CD4-positive, alpha-beta memory T cell (primary cell): Measurements from ENCODE around the gene MAP2K3. TPM values are rescaled to one million over a fixed set of nuclear protein-coding genes. Genes with fewer than 3 reads are reported as not detected.

ENCODE experiments used
- CTCF ChIA-PET: fragments of 350-600 bp; sonication (Branson Sonifier 250); formaldehyde crosslinking; loops from one replicate; lab custom pipeline; 2021; ENCODE audit warnings: inconsistent platforms; ENCODE audit not compliant: partially characterized antibody; lab: Charles Lee
- POLR2A ChIA-PET: fragments of 350-600 bp; sonication (Branson Sonifier 250); formaldehyde crosslinking; loops from one replicate; lab custom pipeline; 2021; ENCODE audit not compliant: partially characterized antibody; lab: Charles Lee
- DNase-seq, 5 donors: peaks; one replicate each; pipeline versions ENCODE4 v3.0.0 to v3.0.0-alpha.2; 2020 to 2022; ENCODE audit warnings: mixed read lengths in 1 of 5
- H3K27ac ChIP-seq: one replicate; pipeline ENCODE4 v1.7.0; 2013; ENCODE audit warnings: low read depth, low read length
- H3K27me3 ChIP-seq: 2 replicates; pipeline ENCODE4 v1.7.0; 2013; ENCODE audit warnings: mild to moderate bottlenecking, low read length, moderate library complexity; ENCODE audit not compliant: insufficient read depth
- H3K36me3 ChIP-seq: 2 replicates; pipeline ENCODE4 v1.7.0; 2013; ENCODE audit warnings: mild to moderate bottlenecking, low read length, moderate library complexity; ENCODE audit not compliant: insufficient read depth
- H3K4me1 ChIP-seq: 2 replicates; pipeline ENCODE4 v1.7.0; 2013; ENCODE audit warnings: mild to moderate bottlenecking, low read length, moderate library complexity; ENCODE audit not compliant: insufficient read depth
- H3K4me3 ChIP-seq, 2 donors: one replicate each; pipeline ENCODE4 v1.7.0; 2013; ENCODE audit warnings: low read length in 2 of 2, mild to moderate bottlenecking in 1 of 2
- H3K9me3 ChIP-seq, 2 donors: one replicate each; pipeline ENCODE4 v1.7.0; 2013; ENCODE audit warnings: low read length in 2 of 2, control low read depth in 1 of 2; ENCODE audit not compliant: control insufficient read depth in 1 of 2
- H3K27ac Mint-ChIP-seq, 7 donors: one replicate each; pipeline ENCODE4 v1.8.0; 2020 to 2021; ENCODE audit warnings: mixed read lengths in 7 of 7, mild to moderate bottlenecking in 6 of 7, inconsistent platforms in 3 of 7, moderate library complexity in 3 of 7
- H3K27me3 Mint-ChIP-seq, 2 donors: one replicate each; pipeline ENCODE4 v1.8.0; 2020 to 2021; ENCODE audit warnings: mixed read lengths in 2 of 2
- H3K36me3 Mint-ChIP-seq, 2 donors: one replicate each; pipeline ENCODE4 v1.8.0; 2020 to 2021; ENCODE audit warnings: mixed read lengths in 2 of 2, inconsistent platforms in 1 of 2, mild to moderate bottlenecking in 1 of 2
- H3K4me1 Mint-ChIP-seq, 4 donors: one replicate each; pipeline ENCODE4 v1.8.0; 2020 to 2021; ENCODE audit warnings: mixed read lengths in 4 of 4, mild to moderate bottlenecking in 1 of 4
- H3K4me3 Mint-ChIP-seq, 8 donors: one replicate each; pipeline ENCODE4 v1.8.0; 2020 to 2021; ENCODE audit warnings: mixed read lengths in 8 of 8, mild to moderate bottlenecking in 7 of 8, moderate library complexity in 6 of 8, inconsistent platforms in 3 of 8
- H3K9me3 Mint-ChIP-seq, 8 donors: one replicate each; pipeline ENCODE4 v1.8.0; 2020 to 2021; ENCODE audit warnings: mixed read lengths in 8 of 8, mild to moderate bottlenecking in 5 of 8, inconsistent platforms in 3 of 8, moderate library complexity in 1 of 8
- intact Hi-C: fragments of 100-400 bp; cut with micrococcal nuclease; formaldehyde crosslinking; loops from one replicate; pipeline ENCODE4 v1.15.1; 2023
- polyA plus RNA-seq, 2 donors: library from polyadenylated mRNA; unstranded; fragments of 300-500 nt; fragmentation: Illumina TruSeq; gene quantifications; one replicate each; pipeline ENCODE4 v1.2.3, GENCODE V29; 2021
- total RNA-seq, 2 experiments: library from RNA; stranded (reverse); gene quantifications; one replicate each; pipeline ENCODE4 v1.2.3, GENCODE V29; 2021

MAP2K3 gene
- total and polyA plus RNA-seq, 4 experiments from 2014 or later = 48.5 to 88.9 (median 57.9) TPM

DNA sequence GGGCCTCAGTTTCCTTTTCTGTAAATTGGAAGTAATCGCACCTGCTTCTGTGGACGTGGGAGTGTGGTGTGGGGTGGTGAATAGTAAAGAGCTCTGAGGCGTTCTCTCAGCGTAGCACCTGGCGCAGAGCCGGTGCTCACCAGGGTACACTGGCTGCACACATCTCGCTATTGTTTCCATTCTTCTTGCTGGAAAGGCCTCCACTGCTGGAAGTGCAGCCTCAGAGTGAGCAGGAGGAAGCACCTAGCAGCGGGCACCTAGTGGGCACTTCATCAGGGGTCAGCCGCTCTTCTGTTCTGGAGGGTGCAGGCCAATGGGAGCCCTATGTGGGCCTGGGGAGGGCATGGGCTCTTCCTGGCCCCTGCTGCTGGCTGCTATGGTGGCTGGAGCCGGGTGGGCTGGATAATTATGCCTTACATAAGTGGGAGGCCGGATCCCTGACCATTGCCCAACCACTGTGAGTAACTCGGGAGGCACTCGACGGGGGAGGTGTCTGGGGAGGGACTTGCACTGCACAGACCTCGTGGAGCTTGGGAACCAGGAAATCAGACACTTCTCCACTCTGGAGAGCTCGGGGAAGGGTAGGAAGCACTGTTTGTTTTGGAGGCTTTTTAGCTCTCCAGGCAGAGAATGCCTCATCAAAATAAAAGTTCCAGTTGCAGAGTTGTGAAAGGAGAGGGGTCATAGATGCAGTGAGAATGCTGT lies 1.7 kb downstream of the MAP2K3 start:
- peaks cover 28 to 76% (median 48%) of the 10 kb centered on the region in 4 donors for H3K4me1 Mint-ChIP-seq
- ChIA-PET CTCF (interaction anchor here (0.6 to 4.3 kb wide), 7 partner anchors 8 to 1341 kb away, joined by 3 to 56 read pairs (median 4); no protein-coding TSS in a partner anchor), POLR2A (interaction anchor here (1.2 to 4.3 kb wide), 10 partner anchors 7 to 243 kb away, joined by 3 to 59 read pairs (median 13); partner anchors contain the start of genes DHRS7B, NATD1, TMEM11 and USP22)
- Histone ChIP-seq H3K9me3 (no peaks in the 10 kb centered on the region), H3K27ac (peak overlapping the region; percentile 94), H3K27me3 (no peaks in the 10 kb centered on the region), H3K4me1 (peaks cover 57% of the 10 kb centered on the region), H3K36me3 (no peaks in the 10 kb centered on the region), H3K4me3 (peak overlapping the region; percentile 76 to 87)
- peaks cover 0 to 4% (median 0%) of the 10 kb centered on the region in 8 donors for H3K9me3 Mint-ChIP-seq
- intact Hi-C loops = no loop called here
- peaks cover 0 to 2% of the 10 kb centered on the region in 2 donors for H3K27me3 Mint-ChIP-seq
- peak in 1 of 5 donors; percentile 60 for DNase-seq
- H3K4me3 Mint-ChIP-seq = peak overlapping the region; percentile 95 to 99 (median 96)
- H3K36me3 Mint-ChIP-seq = peaks cover 0 to 28% of the 10 kb centered on the region in 2 donors
- peak overlapping the region; percentile 97 to 99 (median 98) for H3K27ac Mint-ChIP-seq

GRCh38 chr17:21286909-21287702 lies 2.6 kb downstream of the MAP2K3 start:
- intact Hi-C loops = no loop called here
- H3K4me3 Mint-ChIP-seq = peak overlapping the region; percentile 95 to 99 (median 96)
- CTCF ChIA-PET = interaction anchor here (0.6 to 4.3 kb wide), 9 partner anchors 9 to 1342 kb away, joined by 3 to 56 read pairs (median 3); no protein-coding TSS in a partner anchor
- POLR2A ChIA-PET = interaction anchor here (1.2 to 4.3 kb wide), 11 partner anchors 8 to 244 kb away, joined by 3 to 59 read pairs (median 11); partner anchors contain the start of genes DHRS7B, NATD1, TMEM11 and USP22
- peaks cover 0 to 7% (median 0%) of the 10 kb centered on the region in 8 donors for H3K9me3 Mint-ChIP-seq
- no peaks in the 10 kb centered on the region for H3K9me3 ChIP-seq
- H3K4me1 Mint-ChIP-seq = peaks cover 30 to 69% (median 51%) of the 10 kb centered on the region in 4 donors
- peaks cover 0 to 2% of the 10 kb centered on the region in 2 donors for H3K27me3 Mint-ChIP-seq
- peak in 1 of 5 donors; percentile 71 for DNase-seq
- H3K27ac Mint-ChIP-seq = peak overlapping the region; percentile 97 to 99 (median 98)
- H3K27ac ChIP-seq = peak overlapping the region; percentile 94
- H3K36me3 ChIP-seq = no peaks in the 10 kb centered on the region
- peak overlapping the region; percentile 76 to 87 for H3K4me3 ChIP-seq
- H3K27me3 ChIP-seq = no peaks in the 10 kb centered on the region
- peaks cover 57% of the 10 kb centered on the region for H3K4me1 ChIP-seq
- H3K36me3 Mint-ChIP-seq = peaks cover 0 to 31% of the 10 kb centered on the region in 2 donors

DNA sequence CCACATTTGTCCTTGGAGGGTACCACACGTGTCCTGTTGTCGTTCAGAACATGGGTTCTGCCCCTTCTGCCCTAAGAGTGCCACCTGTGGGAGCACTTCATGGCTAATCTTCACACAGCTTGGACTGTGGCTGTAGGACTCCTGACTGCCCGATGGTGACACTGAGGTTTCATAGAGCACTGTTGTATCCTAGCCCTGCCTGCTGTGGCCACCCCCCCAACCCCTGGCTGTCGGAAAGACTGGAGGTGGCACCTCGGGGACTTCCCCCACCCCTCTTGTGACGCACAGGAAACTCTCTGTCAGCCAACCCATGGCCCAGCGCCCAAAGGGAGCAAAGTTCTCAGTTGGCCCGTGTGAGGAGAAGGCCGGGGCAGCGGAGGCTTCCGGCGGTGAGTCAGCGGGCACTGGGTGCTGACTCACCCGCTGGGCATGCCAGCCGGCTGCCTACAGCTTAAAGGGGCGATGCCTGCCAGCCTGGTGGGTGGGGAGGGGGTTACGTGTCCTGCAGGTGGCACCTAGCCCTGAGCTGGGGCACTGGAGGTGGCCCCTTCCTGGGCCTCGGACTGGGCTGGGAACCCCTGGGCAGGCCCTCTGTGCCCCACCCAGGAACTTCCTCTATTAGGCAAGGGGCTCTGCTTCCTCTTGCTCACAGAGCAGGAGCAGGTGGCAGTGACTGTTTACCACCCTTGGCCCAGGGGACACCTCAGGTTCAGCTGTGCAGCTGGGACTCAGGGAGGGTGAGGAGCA lies 3.4 kb downstream of the MAP2K3 start:
- Histone ChIP-seq H3K4me3 (peak overlapping the region; percentile 76 to 87), H3K4me1 (peaks cover 57% of the 10 kb centered on the region), H3K36me3 (no peaks in the 10 kb centered on the region), H3K27me3 (no peaks in the 10 kb centered on the region), H3K9me3 (no peaks in the 10 kb centered on the region), H3K27ac (peak overlapping the region; percentile 94)
- Mint-ChIP-seq H3K27ac (peak overlapping the region; percentile 97 to 99 (median 98)), H3K4me1 (peaks cover 31 to 69% (median 51%) of the 10 kb centered on the region in 4 donors), H3K27me3 (peaks cover 0 to 4% of the 10 kb centered on the region in 2 donors), H3K9me3 (peaks cover 0 to 10% (median 3%) of the 10 kb centered on the region in 8 donors), H3K4me3 (peak overlapping the region; percentile 95 to 99 (median 96)), H3K36me3 (peaks cover 0 to 34% of the 10 kb centered on the region in 2 donors)
- POLR2A ChIA-PET = interaction anchor here (0.7 to 4.3 kb wide), 13 partner anchors 8 to 245 kb away, joined by 3 to 59 read pairs (median 8); partner anchors contain the start of genes DHRS7B, NATD1, TMEM11 and USP22
- CTCF ChIA-PET = interaction anchor here (1.0 to 4.3 kb wide), 7 partner anchors 10 to 245 kb away, joined by 3 to 56 read pairs (median 4); no protein-coding TSS in a partner anchor
- intact Hi-C loops = loop anchor here (1.0 kb wide), 3 partner anchors 8 to 169 kb away; partner anchors contain the start of gene NATD1
- peak; percentile 93 to 99 (median 95) for DNase-seq

- CTCF ChIA-PET = interaction anchor here (1.0 to 4.3 kb wide), 5 partner anchors 11 to 245 kb away, joined by 3 to 56 read pairs (median 4); no protein-coding TSS in a partner anchor
- Histone ChIP-seq H3K27me3 (no peaks in the 10 kb centered on the region), H3K9me3 (no peaks in the 10 kb centered on the region), H3K4me1 (peaks cover 52% of the 10 kb centered on the region), H3K36me3 (no peaks in the 10 kb centered on the region), H3K4me3 (peak overlapping the region in 1 of 2 donors; percentile 87), H3K27ac (peak overlapping the region; percentile 94)
- Mint-ChIP-seq H3K4me1 (peaks cover 29 to 69% (median 48%) of the 10 kb centered on the region in 4 donors), H3K27me3 (peaks cover 0 to 4% of the 10 kb centered on the region in 2 donors), H3K9me3 (peaks cover 0 to 10% (median 5%) of the 10 kb centered on the region in 8 donors), H3K27ac (peak overlapping the region; percentile 97 to 99 (median 98)), H3K36me3 (peaks cover 0 to 34% of the 10 kb centered on the region in 2 donors), H3K4me3 (peak overlapping the region; percentile 95 to 99 (median 96))
- DNase-seq = peak in 1 of 5 donors; percentile 48
- intact Hi-C loops = loop anchor here (1.0 kb wide), 3 partner anchors 8 to 169 kb away; partner anchors contain the start of gene NATD1
- POLR2A ChIA-PET = interaction anchor here (0.5 to 4.3 kb wide), 11 partner anchors 9 to 245 kb away, joined by 3 to 59 read pairs (median 11); partner anchors contain the start of genes NATD1, TMEM11 and USP22
Measured at GRCh38 chr17:21288571-21289017, 4.1 kb downstream of the MAP2K3 start.

DNA sequence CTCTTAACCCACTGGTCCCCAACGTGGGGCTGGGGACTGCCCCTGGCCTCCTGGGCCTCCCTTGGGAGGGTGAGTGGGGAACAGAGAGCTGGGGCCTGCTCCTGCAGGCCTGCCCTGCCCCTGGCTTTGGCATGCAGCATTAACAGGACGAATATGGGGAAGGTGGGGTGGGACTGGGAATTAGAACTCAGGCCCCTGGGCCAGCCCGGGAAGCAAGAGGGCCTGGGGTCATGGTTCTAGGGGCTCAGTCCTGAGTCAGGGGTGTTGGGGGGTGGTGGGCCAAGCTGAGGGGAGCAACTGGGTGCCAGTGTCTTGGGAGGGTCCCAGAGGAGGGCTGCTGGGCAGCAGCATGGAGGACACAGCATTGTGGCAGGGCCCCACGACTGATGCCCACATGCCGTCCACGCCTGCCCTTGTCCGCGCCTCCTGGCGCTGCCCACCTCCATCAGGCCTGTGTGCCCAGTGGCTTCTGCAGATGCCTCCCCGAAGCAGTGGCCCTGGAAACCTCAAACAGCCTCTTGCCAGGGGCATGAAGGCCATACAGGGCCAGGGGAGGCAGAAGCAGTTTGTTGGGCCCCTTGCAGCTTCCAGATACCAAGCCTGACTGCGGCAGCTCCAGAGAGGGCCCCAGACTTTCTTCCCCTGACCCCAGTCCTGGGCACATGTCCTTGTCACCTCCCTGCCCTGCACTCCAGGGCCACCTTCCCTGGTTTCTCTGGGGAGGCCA lies 4.8 kb downstream of the MAP2K3 start:
- peak overlapping the region in 2 of 8 donors; percentile 47 to 98 for H3K4me3 Mint-ChIP-seq
- peaks cover 0 to 10% (median 5%) of the 10 kb centered on the region in 8 donors for H3K9me3 Mint-ChIP-seq
- peaks cover 52% of the 10 kb centered on the region for H3K4me1 ChIP-seq
- peak overlapping the region; percentile 94 for H3K27ac ChIP-seq
- H3K27me3 Mint-ChIP-seq = peaks cover 0 to 4% of the 10 kb centered on the region in 2 donors
- peaks cover 0 to 33% of the 10 kb centered on the region in 2 donors for H3K36me3 Mint-ChIP-seq
- H3K27ac Mint-ChIP-seq = peak overlapping the region; percentile 97 to 99 (median 98)
- H3K4me3 ChIP-seq = no peak overlapping the region
- peaks cover 29 to 70% (median 49%) of the 10 kb centered on the region in 4 donors for H3K4me1 Mint-ChIP-seq
- H3K9me3 ChIP-seq = no peaks in the 10 kb centered on the region
- CTCF ChIA-PET = interaction anchor here (0.6 to 2.3 kb wide), 2 partner anchors 9 to 239 kb away, joined by 4 to 16 read pairs; no protein-coding TSS in a partner anchor
- no peaks in the 10 kb centered on the region for H3K36me3 ChIP-seq
- DNase-seq = peak in 1 of 5 donors; percentile 34
- intact Hi-C loops = no loop called here
- POLR2A ChIA-PET = interaction anchor here (0.5 to 1.6 kb wide), 3 partner anchors 11 to 246 kb away, joined by 3 to 6 read pairs (median 5); partner anchors contain the start of gene USP22
- no peaks in the 10 kb centered on the region for H3K27me3 ChIP-seq
